HL-60 (cell line): ENCODE results near the gene BCAN.

Experiments used
- CTCF ChIP-seq: IDR thresholded peaks from one replicate; pipeline ENCODE4 v1.5.1; 2011; ENCODE audit warnings: low read length, control low read depth, inconsistent platforms; ENCODE audit not compliant: insufficient read depth
- POLR2AphosphoS5 ChIP-seq: IDR thresholded peaks from 2 replicates; pipeline ENCODE4 v1.6.1; 2012; ENCODE audit warnings: low read depth
- TF ChIP-seq, protein P1 (sequence below): IDR thresholded peaks from 2 replicates; pipeline ENCODE4 v1.6.1; 2012; ENCODE audit warnings: low read depth; ENCODE audit not compliant: insufficient replicate concordance

GRCh38 chr1:156647351-156647750 is 5.4 kb downstream of the BCAN start:
- no peak for TF ChIP-seq CTCF
- no peak for TF ChIP-seq POLR2AphosphoS5
- TF ChIP-seq, protein P1, sequence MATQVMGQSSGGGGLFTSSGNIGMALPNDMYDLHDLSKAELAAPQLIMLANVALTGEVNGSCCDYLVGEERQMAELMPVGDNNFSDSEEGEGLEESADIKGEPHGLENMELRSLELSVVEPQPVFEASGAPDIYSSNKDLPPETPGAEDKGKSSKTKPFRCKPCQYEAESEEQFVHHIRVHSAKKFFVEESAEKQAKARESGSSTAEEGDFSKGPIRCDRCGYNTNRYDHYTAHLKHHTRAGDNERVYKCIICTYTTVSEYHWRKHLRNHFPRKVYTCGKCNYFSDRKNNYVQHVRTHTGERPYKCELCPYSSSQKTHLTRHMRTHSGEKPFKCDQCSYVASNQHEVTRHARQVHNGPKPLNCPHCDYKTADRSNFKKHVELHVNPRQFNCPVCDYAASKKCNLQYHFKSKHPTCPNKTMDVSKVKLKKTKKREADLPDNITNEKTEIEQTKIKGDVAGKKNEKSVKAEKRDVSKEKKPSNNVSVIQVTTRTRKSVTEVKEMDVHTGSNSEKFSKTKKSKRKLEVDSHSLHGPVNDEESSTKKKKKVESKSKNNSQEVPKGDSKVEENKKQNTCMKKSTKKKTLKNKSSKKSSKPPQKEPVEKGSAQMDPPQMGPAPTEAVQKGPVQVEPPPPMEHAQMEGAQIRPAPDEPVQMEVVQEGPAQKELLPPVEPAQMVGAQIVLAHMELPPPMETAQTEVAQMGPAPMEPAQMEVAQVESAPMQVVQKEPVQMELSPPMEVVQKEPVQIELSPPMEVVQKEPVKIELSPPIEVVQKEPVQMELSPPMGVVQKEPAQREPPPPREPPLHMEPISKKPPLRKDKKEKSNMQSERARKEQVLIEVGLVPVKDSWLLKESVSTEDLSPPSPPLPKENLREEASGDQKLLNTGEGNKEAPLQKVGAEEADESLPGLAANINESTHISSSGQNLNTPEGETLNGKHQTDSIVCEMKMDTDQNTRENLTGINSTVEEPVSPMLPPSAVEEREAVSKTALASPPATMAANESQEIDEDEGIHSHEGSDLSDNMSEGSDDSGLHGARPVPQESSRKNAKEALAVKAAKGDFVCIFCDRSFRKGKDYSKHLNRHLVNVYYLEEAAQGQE = no peak
